GM18907 (cell line): ENCODE results near the gene CDR2L.
"Not testable (repeated sequence)": the region's sequence is repeated elsewhere in the genome, so short reads cannot be mapped to it uniquely, and the experiment has no call there.

Experiments
- ATAC-seq: cut with Tn5 transposase; IDR thresholded peaks from one replicate; pipeline ENCODE4 v1.9.1; 2021; ENCODE audit warnings: mild to moderate bottlenecking, moderate library complexity; ENCODE audit not compliant: unreplicated experiment

Gene CDR2L

DNA sequence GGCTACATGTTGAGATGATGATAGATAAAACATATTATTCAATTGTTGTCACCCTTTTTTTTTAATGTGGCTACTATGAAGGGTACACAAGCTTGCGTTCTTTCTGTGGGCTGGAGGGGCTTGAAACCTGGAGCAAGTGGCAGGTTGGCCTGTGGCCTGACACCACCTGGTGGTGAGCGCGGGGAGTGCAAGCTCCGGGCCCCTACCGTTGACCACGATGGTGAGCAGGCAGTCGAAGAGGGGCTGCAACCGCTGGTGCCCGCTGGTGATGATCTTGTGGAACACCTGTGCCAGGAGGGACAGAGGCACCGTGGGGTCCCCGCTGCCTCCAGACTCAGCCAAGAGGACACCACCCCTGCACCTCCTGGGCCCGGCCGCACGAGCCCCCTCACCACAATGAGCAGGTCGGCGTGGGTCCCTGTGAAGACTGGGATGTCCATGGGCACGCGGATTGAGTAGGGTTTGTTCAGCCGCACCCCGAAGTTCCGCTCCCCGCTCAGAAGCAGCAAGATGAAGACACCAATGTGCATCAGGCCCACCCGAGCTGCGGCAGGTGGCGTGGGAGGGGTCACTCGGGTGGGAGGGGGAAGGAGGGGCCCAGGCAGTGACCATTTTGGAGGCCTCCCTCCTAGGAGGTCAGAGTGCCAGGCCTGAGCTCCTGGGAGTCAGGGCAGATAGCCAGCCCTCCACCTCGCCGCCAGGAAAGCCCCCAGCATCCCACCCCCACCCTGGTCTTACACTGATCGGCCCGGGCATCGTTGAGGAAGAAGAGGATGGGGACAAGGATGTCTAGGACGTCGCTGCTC is 29.3 kb upstream of the CDR2L start:
- ATAC-seq, result no peak

DNA sequence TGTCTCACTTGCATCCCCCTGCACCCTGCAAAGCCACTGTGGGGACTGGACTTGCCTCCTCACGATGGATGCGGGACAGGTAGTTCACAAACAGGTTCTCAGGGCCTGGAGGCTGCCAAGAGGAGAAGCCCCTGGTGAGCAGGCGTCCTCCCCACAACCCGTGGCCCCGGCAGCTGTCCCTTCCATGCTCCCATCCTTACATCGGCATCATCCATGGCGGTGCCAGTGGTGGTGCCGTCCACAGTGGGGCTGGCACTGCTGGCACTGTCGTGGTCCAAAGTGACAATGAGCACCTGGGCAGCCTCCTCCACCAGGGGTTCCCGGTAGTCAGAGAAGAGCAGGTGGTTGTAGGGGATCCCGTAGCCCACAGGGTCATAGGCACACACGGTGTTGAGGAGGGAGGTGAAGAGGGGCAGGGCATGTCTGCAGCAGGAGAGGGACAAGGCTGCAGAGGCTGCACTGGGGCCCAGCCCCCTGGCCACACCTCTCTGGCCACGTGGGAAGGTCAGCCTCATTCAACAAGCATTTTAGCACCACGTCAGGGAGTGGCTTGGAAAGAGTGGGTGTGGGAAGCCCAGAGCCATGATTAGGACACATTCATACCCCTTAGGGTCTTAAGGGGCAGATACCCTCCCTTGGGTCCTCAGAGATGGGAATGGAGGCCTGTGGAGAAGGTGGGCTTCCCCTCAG is 27.5 kb upstream of the CDR2L start:
- ATAC-seq, result no peak

DNA sequence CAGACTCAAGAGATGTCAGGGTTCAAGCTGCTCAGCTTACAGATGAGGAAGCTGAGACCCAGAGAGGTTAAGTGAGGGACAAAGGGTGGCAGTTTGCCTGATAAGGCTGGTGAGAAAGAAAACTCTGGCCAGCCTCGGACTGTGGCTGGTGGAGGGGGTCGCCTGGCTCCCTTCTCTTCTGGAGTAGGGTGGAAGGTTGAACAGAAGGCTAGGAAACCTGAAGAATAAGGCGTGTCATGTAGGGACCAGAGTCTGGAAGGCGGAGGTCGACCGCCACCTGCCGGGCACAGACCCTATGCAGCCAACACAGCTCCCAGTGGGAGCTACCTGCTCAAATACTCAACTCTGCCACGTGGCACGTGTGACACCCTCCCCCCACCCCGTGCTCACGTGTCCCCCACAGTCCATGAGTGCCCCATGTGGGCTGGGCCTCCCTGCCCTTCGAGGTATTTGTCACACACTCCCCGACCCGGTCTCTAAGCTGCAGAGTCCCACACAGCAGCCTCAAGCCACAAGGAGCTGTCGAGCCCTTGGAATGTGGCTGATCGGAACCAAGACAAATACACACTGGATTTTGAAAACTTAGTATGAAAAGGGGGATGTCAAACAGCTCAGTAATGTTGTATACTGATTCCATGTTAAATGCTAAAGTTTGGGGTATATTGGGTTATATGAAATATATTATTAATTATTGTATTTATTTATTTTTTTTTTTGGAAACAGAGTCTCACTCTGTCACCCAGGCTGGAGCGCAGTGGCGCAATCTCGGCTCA is 26.7 kb upstream of the CDR2L start:
- ATAC-seq, result no peak

DNA sequence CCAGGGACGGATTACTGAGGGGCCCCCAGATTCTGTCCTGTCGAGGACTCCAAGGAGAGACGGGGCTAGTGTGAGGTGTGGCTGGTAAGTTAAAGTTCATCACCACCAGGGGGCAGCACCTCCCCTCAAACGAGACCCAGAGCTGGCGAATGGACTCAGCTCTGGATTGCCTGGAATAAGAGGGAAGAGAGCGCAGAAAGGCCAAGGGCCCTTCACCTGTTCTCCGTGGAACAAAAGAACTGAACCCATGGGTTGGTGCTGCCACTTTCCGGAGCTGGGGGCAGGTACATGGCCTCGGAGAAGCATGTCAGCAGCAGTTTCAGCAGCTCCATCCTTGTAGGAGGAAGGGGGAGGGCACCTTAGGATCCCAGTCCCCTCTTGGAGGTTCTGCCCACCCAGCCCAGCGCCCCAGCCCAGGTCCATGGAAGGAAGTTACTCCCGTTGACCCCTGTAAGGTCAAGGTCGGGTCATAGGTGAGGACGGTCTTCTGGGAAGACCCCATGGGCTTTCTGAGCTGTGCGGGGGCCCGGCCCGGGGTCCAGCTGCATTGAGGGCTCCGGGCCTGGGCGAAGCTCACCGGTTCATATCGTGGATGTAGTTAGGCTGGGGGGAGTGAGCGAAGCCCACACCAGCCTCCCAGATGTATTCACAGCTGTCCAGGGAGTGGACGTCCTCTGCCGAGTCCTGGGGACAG is 25.6 kb upstream of the CDR2L start:
- no peak for ATAC-seq

DNA sequence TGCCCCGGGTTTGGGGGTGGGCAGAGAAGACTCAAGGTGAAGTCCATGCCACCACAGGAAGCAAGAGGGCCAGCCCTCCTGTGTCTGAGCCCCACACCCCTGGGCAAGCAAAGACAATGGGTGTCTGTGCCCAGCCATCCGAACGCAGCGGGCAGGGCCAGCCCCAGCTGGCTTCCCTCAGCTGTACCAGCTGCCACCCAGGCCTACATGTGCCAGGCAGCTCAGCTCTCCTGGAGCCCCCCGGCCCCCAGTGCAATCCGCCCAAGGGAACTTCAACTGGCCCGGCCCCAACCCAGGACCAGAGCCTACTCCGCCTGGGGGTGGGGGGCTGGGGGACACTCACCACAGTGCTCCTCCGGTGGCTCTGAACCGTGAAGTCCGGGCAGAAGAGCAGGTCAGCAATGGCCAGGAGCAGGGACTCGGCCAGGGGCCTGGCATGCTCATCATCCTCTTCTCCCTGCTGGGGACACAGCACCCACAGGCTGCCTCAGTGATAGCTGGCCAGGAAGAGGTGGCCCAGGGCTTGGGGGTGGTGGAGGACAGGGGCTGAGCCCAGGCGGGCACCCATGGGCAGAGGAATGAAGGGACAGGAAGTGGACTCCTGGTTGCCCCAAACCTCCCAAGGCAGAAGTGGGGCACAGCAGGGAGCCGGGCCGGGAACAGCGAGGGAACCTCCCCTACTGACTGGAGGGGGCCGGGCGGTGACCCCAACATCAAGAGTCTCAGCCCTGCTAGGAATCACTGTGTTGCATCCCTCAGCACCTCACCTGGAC is 24.6 kb upstream of the CDR2L start:
- no peak for ATAC-seq

DNA sequence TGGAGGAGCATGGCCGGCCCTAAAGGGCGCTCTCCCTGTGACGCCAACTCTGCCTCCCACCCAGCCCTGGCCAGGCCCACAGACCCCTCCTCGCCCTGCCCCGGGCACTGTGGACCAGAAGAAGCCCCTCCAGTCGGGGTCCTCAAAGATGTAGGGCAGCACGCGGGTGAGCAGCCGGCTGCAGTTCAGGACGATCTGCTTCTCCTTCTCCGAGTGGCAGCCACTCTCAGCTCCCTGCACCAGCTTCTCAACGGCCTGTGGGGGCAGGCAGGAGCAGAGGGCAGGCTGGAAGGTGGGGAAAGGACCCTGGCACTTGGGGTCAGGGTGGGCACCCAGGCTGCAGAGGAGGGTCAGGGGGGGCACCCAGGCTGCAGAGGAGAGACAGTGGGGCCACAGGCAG is 23.8 kb upstream of the CDR2L start:
- no peak for ATAC-seq

DNA sequence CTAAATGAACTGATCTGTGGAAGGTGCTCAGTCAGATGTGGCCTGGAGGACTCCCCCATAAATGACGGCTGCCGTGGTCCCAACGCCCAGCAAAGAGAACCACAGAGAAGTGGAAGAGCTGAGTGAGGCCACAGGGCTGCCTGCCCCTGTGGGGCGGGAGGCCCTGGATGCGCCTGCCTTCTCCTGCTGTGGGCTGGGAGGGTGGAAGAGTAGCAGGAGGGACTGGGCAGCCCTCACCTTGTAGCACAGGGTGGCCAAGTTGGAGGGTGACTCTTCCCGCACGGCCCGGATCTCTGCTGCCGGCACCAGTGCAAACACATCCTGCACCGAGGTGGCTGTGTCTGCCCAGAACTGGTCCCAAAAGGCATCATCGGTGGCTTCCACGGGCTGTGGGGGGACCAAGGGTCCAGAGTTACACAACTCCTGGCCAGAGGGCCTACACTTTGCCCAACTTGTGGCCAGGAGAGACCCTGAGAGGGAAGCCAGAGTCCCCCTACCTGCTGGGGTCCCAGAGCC is 23.1 kb upstream of the CDR2L start:
- ATAC-seq, result no peak

DNA sequence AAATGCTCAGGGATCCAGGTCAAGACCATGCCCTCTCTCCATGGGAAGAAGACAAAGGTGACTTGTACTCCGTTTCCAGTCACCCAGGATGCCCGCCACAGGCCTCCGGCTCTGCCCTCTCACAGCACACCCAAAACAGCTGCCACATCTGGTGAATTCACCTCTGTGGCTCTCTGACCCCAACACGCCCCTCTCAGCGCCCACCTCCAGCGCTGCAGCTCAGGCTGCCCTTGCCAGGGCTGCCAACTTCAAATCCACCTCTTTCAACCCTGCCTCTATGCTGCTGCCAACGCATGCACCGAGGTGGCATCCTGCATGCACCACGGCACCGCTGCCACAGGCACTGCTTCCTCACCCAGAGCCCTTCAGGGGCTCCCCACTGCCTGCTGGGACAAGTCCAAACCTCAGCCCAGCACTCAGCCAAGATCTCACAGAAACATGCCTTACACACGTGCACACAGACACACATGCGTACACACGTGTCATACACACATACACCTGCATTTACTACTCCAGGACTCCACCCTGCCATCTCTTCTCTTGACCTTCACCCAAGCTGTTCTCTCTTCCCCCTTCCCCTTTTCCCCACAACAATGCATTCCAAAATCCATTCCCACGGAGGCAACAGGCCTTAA is 22.3 kb upstream of the CDR2L start:
- ATAC-seq, result no peak

DNA sequence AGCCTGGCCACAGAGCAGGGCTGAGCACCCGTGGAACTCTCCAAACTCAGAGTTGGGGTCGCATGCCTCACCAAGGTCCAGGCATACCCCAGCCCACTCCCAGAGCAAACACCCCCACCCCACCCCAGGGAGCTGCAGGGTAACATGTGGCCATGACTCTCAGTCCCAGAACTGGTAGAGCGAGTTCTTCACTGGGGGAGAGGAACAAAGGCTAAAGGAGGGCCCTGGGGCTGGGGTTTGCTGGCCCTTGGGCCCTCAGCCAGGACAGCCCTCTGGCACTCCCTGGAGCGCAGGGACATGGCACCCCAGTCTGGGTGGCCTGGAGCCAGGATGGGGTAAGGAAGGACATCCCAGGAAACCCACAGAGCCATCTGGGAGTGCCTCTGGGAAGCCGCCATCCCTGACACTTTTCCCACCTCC is 19.1 kb upstream of the CDR2L start:
- no peak for ATAC-seq

DNA sequence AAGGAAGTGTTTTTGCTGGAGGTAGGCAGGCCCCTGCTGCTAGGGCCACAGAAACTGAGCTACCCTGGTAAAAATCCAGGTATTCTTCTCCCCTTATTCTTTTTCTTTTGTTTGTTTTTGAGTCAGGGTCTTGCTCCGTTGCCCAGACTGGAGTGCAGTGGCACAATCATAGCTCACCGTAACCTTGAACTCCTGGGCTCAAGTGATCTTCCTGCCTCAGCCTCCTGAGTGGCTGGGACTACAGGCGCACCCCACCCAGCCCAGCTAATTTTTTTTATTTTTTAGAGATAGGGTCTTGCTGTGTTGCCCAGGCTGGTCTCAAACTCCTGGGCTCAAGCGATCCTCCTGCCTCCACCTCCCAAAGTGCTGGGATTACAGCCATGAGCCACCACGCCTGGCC is 17.9 kb upstream of the CDR2L start:
- ATAC-seq, result not testable (repeated sequence)

DNA sequence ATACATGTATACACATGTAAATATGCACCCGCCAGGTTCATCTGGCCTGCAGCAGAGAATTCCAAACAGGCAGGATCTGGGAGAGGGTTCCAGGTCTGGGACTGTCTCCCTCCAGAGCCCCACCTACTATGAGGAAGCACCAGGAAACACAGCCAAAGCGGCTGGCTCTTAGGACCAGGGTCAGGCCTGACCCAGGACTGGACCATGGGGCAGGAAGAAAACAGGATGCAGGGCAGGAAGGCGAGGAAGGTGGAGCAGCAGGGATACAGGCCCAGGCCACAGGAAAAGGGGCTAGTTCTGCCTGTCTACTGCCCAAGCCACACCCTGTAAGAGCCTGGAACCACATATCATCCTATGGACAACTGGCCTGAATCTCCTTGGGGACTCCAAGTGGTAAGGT is 17.0 kb upstream of the CDR2L start:
- ATAC-seq, result no peak

DNA sequence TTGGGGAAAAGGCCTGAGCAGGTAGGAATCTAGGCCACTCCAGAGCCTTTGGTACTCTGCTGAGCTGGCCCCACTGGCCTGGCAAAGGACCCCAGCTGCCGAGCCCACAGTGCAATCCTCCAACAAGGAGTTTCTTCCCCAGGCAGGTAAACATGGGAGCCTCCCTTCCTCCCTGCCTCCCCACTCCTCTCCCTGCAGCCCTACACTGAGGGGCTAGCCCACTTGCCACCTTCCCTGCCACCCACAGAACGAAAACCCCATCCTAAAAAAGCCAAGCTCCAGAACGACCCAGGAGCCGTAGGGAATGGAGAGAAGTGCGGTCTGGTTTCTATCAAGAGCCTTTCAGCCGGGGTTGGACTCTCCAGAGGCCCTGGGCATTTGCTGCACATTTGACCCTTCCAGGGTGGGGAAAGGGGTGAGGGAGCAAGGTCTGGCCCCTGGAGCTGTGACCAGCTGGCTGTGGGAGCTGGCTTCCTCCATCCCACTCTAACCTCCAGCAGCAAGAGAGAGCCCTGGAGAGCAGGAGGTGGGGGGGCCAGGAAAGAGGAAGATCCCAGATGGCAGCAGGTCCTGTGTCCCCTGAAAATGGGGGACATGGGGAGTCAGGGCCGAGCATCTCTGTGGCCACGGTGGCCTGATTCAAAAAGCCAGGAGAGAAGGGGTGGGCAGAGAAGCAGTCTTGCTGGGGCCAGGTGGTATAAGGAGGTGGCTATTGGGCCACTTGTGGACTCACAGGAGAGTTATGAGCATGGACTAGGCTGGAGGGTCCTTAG is 16.2 kb upstream of the CDR2L start:
- ATAC-seq, result no peak

DNA sequence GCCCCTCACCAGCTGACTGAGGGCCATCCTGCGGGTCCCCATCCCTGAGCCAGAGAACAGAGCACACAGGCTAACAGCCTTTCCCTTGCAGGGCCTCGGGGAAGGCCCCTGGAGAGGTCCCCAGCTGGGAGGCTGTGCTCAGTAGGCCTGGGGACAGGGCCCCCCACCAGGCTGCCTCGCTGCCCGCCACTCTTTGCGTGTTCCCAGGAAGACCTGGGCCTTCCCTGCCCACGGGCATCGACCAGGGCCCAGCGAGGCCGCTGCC is 15.7 kb upstream of the CDR2L start:
- ATAC-seq, result no peak

DNA sequence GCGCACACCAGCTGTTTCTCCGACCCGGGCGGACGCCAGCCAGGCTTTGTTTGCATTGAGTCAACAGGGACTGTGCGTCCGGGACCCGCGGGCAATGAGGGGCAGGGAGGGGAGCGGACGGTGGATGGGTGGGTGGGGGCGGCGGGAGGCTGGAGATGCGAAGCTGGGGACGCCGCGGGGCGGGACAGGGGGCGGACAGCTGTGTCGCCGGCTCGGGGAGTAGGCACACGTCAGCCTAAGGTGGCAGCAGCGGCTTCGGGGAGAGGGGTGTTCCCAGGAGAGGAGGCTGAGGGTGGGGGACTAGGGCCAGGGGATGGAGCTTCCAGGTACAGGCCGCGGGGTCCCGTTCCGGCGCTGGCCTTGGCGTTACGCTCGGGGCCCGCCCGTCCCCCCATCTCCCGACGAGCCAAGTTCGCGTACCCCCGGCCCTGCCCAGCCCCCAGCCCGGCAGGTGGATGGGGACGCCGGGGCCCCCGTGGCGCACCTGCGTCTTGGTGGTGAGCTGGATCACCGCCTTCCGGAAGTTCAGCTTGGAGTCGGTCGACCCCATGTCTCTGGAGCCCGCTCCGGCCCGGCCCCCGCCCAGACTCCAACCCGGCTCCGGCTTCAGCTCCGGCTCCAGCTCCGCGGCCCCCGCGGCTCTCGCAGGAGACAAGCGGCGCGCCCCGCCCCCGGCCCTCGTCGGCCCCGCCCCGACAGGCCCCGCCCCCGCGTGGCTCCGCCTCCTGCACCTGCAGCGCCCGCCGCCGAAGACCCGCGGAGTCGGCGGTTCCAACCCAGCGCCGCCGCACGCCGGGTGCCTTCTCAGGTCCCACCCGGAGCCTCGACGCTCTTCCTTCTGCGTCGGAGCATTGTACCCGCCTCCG is 15.1 kb upstream of the CDR2L start, which contains the start of gene HID1:
Gene HID1, minus strand, starts transcription at position 653 of the 866 bp plus-strand sequence. Its CDS starts 103 bp downstream, at position 550.
- ATAC-seq, result no peak

DNA sequence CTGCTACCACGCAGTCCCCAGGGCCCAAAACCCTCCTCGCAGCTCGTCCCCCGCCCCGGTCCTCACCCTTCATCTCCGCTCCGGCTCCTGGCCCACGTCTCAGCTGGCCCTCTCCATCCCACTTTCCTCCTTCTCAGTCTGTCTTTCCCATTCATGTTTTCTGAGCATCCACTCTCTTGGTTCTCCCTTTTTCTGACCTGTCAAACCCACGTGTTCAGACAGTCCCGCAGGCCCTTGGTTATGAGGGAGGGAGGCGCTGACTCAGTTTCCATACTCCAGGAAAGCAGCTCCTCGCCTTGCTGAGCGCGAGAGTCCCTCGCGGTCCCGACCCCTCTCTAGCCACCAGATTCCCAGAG is 14.5 kb upstream of the CDR2L start:
- ATAC-seq, result no peak

DNA sequence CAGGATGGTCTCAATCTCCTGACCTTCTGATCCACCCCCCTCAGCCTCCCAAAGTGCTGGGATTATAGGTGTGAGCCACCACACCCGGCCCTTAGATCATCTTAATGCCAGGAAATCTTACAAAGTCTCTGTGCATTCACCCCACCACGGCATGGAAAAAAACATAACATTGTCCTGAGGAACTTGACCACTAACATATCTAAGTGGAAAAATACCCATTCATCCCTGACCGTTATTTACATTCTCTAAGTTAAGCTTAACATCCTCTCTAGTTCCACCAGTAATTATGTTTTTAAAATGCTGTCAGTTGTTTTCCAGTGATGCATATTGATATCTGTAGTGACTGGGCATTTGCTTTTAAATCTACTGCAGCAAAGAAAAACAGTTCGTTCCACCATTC is 11.5 kb upstream of the CDR2L start:
- no peak for ATAC-seq

DNA sequence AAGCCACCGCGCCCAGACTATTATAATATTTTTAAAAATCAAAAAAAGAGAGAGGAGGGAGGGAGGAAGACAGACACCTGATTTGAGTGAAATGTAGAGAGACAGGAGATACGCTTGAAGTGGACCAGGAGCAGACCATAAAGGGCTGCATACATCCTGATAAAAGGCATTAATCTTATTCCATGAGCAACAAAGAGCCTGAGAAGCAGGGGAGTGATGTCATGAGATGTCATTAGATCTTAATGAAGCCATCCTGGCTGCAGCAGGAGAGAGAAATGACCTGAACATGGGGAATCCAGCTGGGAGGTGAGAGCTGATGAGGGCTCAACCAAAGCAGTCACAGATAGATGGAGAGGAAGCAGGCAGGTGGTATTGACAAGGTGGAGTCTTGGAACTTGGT is 9.6 kb upstream of the CDR2L start:
- no peak for ATAC-seq

DNA sequence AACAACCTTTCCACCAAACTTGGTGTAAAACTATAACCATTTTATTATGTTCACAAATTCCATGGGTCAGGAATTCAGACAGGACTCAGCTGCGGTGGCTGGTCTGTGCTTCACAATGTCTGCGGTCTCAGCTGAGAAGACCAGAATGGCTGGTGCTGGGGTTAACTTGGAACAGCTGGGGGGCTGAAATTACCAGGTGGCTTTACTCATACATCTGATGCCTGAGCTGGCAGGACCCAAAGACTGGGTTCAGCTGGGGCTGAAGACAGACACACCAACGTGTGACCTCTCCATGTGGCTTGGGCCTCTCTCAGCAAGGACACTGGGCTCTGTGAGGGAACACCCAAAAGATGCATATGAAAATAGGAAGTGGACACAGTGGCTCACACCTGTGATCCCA is 9.2 kb upstream of the CDR2L start:
- no peak for ATAC-seq
